H1 (cell line): Measurements from ENCODE around the gene OR56A5. TPM values are rescaled to one million over a fixed set of nuclear protein-coding genes. Genes with fewer than 3 reads are reported as not detected.

Experiments used
- YY1 ChIP-seq: IDR thresholded peaks from 2 replicates; pipeline ENCODE4 v1.6.1; 2011; ENCODE audit warnings: low read depth, mild to moderate bottlenecking, low read length
- polyA plus RNA-seq, 7 experiments: library from polyadenylated mRNA; depleted of rRNA in 3 of 7; stranded (reverse) in 5 of 7; unstranded in 2 of 7; fragments of >200 nt in 5 of 7; fragments of 200-250 nt in 2 of 7; gene quantifications; 1 replicate in 5 of 7; 2 replicates in 1 of 7; 4 replicates in 1 of 7; pipeline versions ENCODE4 v1.2.1 to v1.2.3, GENCODE V29; 2011 to 2013; ENCODE audit warnings: missing spikeins in 2 of 7, mixed read lengths in 2 of 7
- total RNA-seq: library from RNA; stranded (reverse); fragmentation: NEBNext Ultra II Directional; extraction: Animal tissue kit (Norgen Biotek cat#: 25700); gene quantifications from 2 replicates; pipeline ENCODE4 v1.2.1, GENCODE V29; 2021
- TF ChIP-seq, protein P1 (sequence below), 3 experiments: IDR thresholded peaks; 1 replicate in 2 of 3; 2 replicates in 1 of 3; pipeline versions ENCODE4 v1.5.1 to v1.6.1; 2011; ENCODE audit warnings: low read length in 3 of 3, mild to moderate bottlenecking in 3 of 3, inconsistent platforms in 2 of 3, low read depth in 1 of 3, moderate library complexity in 1 of 3; ENCODE audit not compliant: insufficient read depth in 1 of 3; ENCODE audit errors: control extremely low read depth in 1 of 3

OR56A5 gene
- total and polyA plus RNA-seq, 2 of the 8 experiments (the other 6 are each of a cell fraction or from before 2014, with no cell fraction given): 0.14 TPM; not detected in 1

- TF ChIP-seq, protein P1, sequence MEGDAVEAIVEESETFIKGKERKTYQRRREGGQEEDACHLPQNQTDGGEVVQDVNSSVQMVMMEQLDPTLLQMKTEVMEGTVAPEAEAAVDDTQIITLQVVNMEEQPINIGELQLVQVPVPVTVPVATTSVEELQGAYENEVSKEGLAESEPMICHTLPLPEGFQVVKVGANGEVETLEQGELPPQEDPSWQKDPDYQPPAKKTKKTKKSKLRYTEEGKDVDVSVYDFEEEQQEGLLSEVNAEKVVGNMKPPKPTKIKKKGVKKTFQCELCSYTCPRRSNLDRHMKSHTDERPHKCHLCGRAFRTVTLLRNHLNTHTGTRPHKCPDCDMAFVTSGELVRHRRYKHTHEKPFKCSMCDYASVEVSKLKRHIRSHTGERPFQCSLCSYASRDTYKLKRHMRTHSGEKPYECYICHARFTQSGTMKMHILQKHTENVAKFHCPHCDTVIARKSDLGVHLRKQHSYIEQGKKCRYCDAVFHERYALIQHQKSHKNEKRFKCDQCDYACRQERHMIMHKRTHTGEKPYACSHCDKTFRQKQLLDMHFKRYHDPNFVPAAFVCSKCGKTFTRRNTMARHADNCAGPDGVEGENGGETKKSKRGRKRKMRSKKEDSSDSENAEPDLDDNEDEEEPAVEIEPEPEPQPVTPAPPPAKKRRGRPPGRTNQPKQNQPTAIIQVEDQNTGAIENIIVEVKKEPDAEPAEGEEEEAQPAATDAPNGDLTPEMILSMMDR (IDR thresholded peaks at IDR 0.05; ENCODE audit: control extremely low read depth in 1 of 3, insufficient read depth in 1 of 3, low read depth in 1 of 3, low read length in 3 of 3): no peak
- TF ChIP-seq YY1: no peak
- TF ChIP-seq, all 59 proteins: peak for 0
Measured at GRCh38 chr11:5968394-5968793, at the start of gene OR56A5 (continued).
